Measurements from ENCODE around the gene MTR. TPM values are rescaled to one million over a fixed set of nuclear protein-coding genes. Genes with fewer than 3 reads are reported as not detected.

The MTR gene
- total RNA-seq, 6 experiments from 2014 or later = 34.0 to 39.2 (median 36.0) TPM

- DNase-seq = no peak
- no peaks in the 10 kb centered on the region for H3K36me3 Mint-ChIP-seq (ENCODE audit: low read depth)
- no peak overlapping the region for H3K27ac Mint-ChIP-seq
- H3K4me1 Mint-ChIP-seq (ENCODE audit: low read depth) = peaks cover 8% of the 10 kb centered on the region
- no peak for TF ChIP-seq CTCF (IDR thresholded peaks at IDR 0.05)
- H3K9me3 Mint-ChIP-seq = no peaks in the 10 kb centered on the region
- H3K27me3 Mint-ChIP-seq (ENCODE audit: insufficient read depth) = peaks cover 3% of the 10 kb centered on the region
- peak overlapping the region; percentile 29 for H3K4me3 Mint-ChIP-seq
Measured at GRCh38 chr1:236762410-236762809, 32.7 kb upstream of the MTR start.

GRCh38 chr1:236765831-236766230 lies 29.3 kb upstream of the MTR start:
- no peak overlapping the region for H3K4me3 Mint-ChIP-seq
- no peaks in the 10 kb centered on the region for H3K36me3 Mint-ChIP-seq (ENCODE audit: low read depth)
- H3K27ac Mint-ChIP-seq = no peak overlapping the region
- no peaks in the 10 kb centered on the region for H3K9me3 Mint-ChIP-seq
- no peak for DNase-seq
- no peak for TF ChIP-seq CTCF (IDR thresholded peaks at IDR 0.05)
- peaks cover 3% of the 10 kb centered on the region for H3K27me3 Mint-ChIP-seq (ENCODE audit: insufficient read depth)
- peaks cover 8% of the 10 kb centered on the region for H3K4me1 Mint-ChIP-seq (ENCODE audit: low read depth)

- Mint-ChIP-seq H3K4me1 (ENCODE audit: low read depth) (peaks cover 8% of the 10 kb centered on the region), H3K4me3 (no peak overlapping the region), H3K27me3 (ENCODE audit: insufficient read depth) (peaks cover 6% of the 10 kb centered on the region), H3K36me3 (ENCODE audit: low read depth) (no peaks in the 10 kb centered on the region), H3K9me3 (no peaks in the 10 kb centered on the region), H3K27ac (no peak overlapping the region)
- TF ChIP-seq CTCF (IDR thresholded peaks at IDR 0.05) = no peak
- no peak for DNase-seq
Measured at GRCh38 chr1:236766506-236766905, 28.6 kb upstream of the MTR start.

- peaks cover 5% of the 10 kb centered on the region for H3K4me1 Mint-ChIP-seq (ENCODE audit: low read depth)
- H3K9me3 Mint-ChIP-seq = no peaks in the 10 kb centered on the region
- peaks cover 8% of the 10 kb centered on the region for H3K27me3 Mint-ChIP-seq (ENCODE audit: insufficient read depth)
- no peaks in the 10 kb centered on the region for H3K36me3 Mint-ChIP-seq (ENCODE audit: low read depth)
- DNase-seq = no peak
- H3K27ac Mint-ChIP-seq = no peak overlapping the region
- H3K4me3 Mint-ChIP-seq = no peak overlapping the region
- no peak for TF ChIP-seq CTCF (IDR thresholded peaks at IDR 0.05)
Measured at GRCh38 chr1:236767276-236767675, 27.8 kb upstream of the MTR start.

GRCh38 chr1:236768601-236769000 lies 26.5 kb upstream of the MTR start:
- DNase-seq = no peak

More at GRCh38 chr1:236768601-236769000, 26.5 kb upstream of the MTR start:
- no peak overlapping the region for H3K27ac Mint-ChIP-seq
- H3K4me3 Mint-ChIP-seq = no peak overlapping the region
- no peaks in the 10 kb centered on the region for H3K36me3 Mint-ChIP-seq (ENCODE audit: low read depth)
- H3K9me3 Mint-ChIP-seq = no peaks in the 10 kb centered on the region
- TF ChIP-seq CTCF (IDR thresholded peaks at IDR 0.05) = no peak
- peaks cover 8% of the 10 kb centered on the region for H3K27me3 Mint-ChIP-seq (ENCODE audit: insufficient read depth)
- H3K4me1 Mint-ChIP-seq (ENCODE audit: low read depth) = no peaks in the 10 kb centered on the region
